Measurements from ENCODE around the gene MYOM1. TPM values are rescaled to one million over a fixed set of nuclear protein-coding genes. Genes with fewer than 3 reads are reported as not detected.

The MYOM1 gene
- total RNA-seq, 4 donors from 2014 or later, result 0.23 to 2.5 (median 0.52) TPM

DNA sequence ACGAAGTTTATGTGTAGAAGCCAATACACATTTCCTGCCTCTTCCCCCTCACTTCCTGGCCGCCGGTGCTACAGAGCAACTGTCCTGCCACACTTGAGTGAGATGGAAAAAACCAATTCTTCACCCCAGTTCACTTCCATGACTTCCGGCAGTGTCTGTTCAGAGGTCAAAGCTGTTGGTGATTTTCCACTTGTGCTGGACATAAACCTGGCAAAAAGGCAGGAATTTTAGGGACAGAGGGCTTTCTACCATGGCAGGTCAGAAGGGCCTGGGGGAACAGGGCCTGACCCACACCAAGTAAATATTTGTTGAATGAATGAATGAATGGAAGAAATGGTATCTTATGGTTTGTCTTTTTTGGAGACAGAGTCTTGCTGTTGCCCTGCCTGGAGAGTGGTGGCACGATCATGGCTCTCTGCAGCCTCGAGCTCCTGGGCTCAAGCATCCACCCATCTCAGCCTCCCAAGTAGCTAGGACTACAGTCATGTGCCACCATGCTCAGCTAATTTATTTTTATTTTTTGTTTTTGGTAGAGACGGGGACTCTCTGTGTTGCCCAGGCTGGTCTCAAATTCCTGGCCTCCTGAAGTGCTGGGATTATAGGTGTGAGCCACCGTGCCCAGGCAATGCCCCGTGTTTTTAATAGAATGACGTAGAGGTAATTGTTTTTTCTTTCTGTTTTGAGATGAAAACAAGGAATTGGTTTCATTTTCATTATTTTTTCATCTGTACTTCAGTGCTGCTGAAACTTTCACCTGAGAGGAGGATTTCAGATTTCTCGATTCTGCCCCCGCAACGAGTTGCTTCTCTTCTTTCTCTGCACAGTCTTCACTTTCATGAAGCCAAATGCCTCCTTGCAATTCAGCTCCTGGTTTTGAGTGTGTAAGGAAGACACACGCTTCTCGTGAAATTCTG is 158.8 kb downstream of the MYOM1 start:
- no peak for DNase-seq
- Histone ChIP-seq H3K4me3 (no peak overlapping the region), H3K9me3 (no peaks in the 10 kb centered on the region), H3K27me3 (peaks cover 0 to 7% (median 0%) of the 10 kb centered on the region in 4 donors), H3K27ac (peak overlapping the region; percentile 40 to 71 (median 49)), H3K36me3 (no peaks in the 10 kb centered on the region), H3K4me1 (peaks cover 6 to 37% (median 17%) of the 10 kb centered on the region in 3 donors)
- WGBS, 2 donors, result 61 to 67% methylated on average over 15 of the region's 15 CpGs
- intact Hi-C loops (cut with DNase I), result loop anchor here (10.0 kb wide), 1 partner anchor 136 kb away; no protein-coding TSS in a partner anchor
- TF ChIP-seq, protein P1, sequence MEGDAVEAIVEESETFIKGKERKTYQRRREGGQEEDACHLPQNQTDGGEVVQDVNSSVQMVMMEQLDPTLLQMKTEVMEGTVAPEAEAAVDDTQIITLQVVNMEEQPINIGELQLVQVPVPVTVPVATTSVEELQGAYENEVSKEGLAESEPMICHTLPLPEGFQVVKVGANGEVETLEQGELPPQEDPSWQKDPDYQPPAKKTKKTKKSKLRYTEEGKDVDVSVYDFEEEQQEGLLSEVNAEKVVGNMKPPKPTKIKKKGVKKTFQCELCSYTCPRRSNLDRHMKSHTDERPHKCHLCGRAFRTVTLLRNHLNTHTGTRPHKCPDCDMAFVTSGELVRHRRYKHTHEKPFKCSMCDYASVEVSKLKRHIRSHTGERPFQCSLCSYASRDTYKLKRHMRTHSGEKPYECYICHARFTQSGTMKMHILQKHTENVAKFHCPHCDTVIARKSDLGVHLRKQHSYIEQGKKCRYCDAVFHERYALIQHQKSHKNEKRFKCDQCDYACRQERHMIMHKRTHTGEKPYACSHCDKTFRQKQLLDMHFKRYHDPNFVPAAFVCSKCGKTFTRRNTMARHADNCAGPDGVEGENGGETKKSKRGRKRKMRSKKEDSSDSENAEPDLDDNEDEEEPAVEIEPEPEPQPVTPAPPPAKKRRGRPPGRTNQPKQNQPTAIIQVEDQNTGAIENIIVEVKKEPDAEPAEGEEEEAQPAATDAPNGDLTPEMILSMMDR (IDR thresholded peaks at IDR 0.05), result no peak
- TF ChIP-seq POLR2A (IDR thresholded peaks at IDR 0.05), result peak in 1 of 4 donors; percentile 15

DNA sequence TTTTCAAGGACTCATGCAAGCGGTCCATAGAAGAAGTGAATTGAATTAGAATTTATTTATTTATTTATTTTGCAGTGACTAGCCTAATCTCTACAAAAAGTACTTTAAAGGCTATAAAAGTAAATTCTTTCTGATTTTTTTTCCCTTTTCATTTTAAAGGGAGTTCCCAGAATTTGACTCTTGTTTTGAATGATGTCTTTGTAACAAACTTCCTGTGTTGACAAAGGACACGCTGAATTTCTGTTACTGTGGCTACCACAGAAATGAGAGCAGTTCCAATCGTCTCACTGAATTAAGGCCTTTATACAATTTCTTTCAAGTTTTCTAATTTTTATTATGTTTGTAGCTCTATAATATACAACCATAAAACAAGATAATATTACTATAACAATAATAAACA is 160.5 kb downstream of the MYOM1 start:
- H3K4me3 ChIP-seq, result no peak overlapping the region
- TF ChIP-seq, protein P1 (IDR thresholded peaks at IDR 0.05), result no peak
- no peak for TF ChIP-seq POLR2A (IDR thresholded peaks at IDR 0.05)
- peaks cover 0 to 7% (median 0%) of the 10 kb centered on the region in 4 donors for H3K27me3 ChIP-seq
- intact Hi-C loops (cut with DNase I), result no loop called here
- no peak for DNase-seq
- no peaks in the 10 kb centered on the region for H3K9me3 ChIP-seq
- peaks cover 6 to 37% (median 17%) of the 10 kb centered on the region in 3 donors for H3K4me1 ChIP-seq
- no peaks in the 10 kb centered on the region for H3K36me3 ChIP-seq
- WGBS, 2 donors, result 61 to 64% methylated on average over 3 of the region's 3 CpGs
- peak overlapping the region in 2 of 4 donors; percentile 51 to 54 for H3K27ac ChIP-seq

DNA sequence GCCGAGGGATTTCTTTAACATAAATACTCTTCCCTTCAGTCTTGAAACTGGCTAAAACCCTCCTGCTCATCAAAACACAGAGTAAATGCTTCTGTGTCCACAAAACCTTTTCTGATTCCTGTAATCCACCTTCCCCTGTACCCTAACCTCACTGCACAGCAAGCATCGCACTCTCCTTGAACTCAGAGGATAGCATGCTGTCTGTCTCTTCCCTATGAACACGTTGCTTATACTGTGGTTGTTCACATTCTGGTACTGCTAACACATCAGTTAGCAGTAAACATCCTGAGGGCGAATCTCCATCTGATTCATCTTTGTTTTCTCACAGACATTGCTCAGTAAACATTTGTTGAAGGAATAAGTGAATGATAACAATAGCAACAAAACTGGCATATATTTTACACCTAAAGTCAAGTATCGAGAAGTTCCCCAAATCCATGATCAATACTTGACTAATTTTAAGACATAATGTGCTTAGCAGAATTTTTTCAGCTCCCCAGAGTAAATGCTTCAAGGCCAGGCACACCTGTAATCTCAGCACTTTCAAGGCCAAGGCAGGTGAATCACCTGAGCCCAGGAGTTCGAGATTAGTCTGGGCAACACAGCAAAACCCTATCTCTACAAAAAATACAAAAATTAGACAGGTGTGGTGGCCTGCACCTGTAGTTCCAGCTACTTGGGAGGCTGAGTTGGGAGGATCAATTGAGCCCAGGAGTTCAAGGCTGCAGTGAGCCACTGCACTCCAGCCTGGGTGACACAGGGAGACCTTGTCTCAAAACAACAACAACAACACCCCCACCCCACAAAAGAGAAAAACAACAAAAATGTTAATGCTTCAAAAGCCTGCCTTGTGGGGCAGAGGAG is 161.2 kb downstream of the MYOM1 start:
- H3K4me3 ChIP-seq, result no peak overlapping the region
- H3K36me3 ChIP-seq, result no peaks in the 10 kb centered on the region
- peak in 1 of 4 donors; percentile 36 for TF ChIP-seq POLR2A (IDR thresholded peaks at IDR 0.05)
- TF ChIP-seq, protein P1 (IDR thresholded peaks at IDR 0.05), result no peak
- no peaks in the 10 kb centered on the region for H3K9me3 ChIP-seq
- 66 to 74% methylated on average over 6 of the region's 6 CpGs for WGBS, 2 donors
- H3K27me3 ChIP-seq, result peaks cover 0 to 5% (median 0%) of the 10 kb centered on the region in 4 donors
- peaks cover 6 to 37% (median 17%) of the 10 kb centered on the region in 3 donors for H3K4me1 ChIP-seq
- peak overlapping the region; percentile 32 to 54 (median 43) for H3K27ac ChIP-seq
- intact Hi-C loops (cut with DNase I), result no loop called here
- no peak for DNase-seq

DNA sequence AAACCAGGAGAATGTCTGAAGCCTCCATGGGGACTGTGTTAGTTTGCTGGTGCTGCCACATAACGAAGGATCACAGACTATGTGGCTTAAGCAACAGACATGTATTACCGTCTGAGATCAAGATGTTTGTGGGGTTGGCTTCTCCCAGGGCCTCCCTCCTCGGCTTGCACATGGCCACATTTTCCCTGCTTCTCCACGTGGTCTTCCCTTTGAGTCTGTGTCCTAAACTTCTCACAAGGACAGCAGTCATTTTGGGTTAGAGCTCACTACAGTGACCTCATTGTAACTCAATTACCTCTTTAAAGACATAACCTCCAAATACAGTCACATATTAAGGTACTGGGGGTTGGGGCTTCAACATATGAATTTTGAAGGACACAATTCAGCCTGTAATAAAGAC is 162.2 kb downstream of the MYOM1 start:
- H3K27ac ChIP-seq, result peak overlapping the region in 1 of 4 donors; percentile 7
- intact Hi-C loops (cut with DNase I), result no loop called here
- WGBS, 2 donors, result 87% methylated on average over 4 of the region's 4 CpGs
- H3K4me3 ChIP-seq, result no peak overlapping the region
- peaks cover 2 to 29% (median 12%) of the 10 kb centered on the region in 3 donors for H3K4me1 ChIP-seq
- no peaks in the 10 kb centered on the region for H3K9me3 ChIP-seq
- peaks cover 0 to 4% (median 0%) of the 10 kb centered on the region in 4 donors for H3K27me3 ChIP-seq
- DNase-seq, result no peak
- no peaks in the 10 kb centered on the region for H3K36me3 ChIP-seq
- TF ChIP-seq POLR2A (IDR thresholded peaks at IDR 0.05), result no peak
- TF ChIP-seq, protein P1 (IDR thresholded peaks at IDR 0.05), result no peak
